ENCODE results near the gene C19orf85. TPM values are rescaled to one million over a fixed set of nuclear protein-coding genes. Genes with fewer than 3 reads are reported as not detected.
"Not testable (repeated sequence)": the region's sequence is repeated elsewhere in the genome, so short reads cannot be mapped to it uniquely, and the experiment has no call there.

The C19orf85 gene
- total and polyA plus RNA-seq, 12 donors, result not detected

GRCh38 chr19:55431183-55431582, 33.4 kb downstream of the C19orf85 start:
- peaks cover 23 to 77% (median 66%) of the 10 kb centered on the region in 7 donors for H3K27me3 ChIP-seq
- WGBS, 2 donors, result 78 to 91% methylated on average over 1 of the region's 1 CpG

GRCh38 chr19:55426042-55426441, 38.5 kb downstream of the C19orf85 start:
- intact Hi-C loops (cut with DNase I), result no loop called here
- H3K36me3 ChIP-seq, result no peaks in the 10 kb centered on the region
- H3K27me3 ChIP-seq, result peaks cover 0 to 71% (median 35%) of the 10 kb centered on the region in 7 donors
- ATAC-seq (no peak), DNase-seq (no peak)
- WGBS, 2 donors, result 66 to 74% methylated on average over 2 of the region's 2 CpGs
- no peak for TF ChIP-seq CTCF (IDR thresholded peaks at IDR 0.05)
- peaks cover 0 to 4% (median 0%) of the 10 kb centered on the region in 9 donors for H3K4me1 ChIP-seq
- H3K27ac ChIP-seq, result no peak overlapping the region
- H3K4me3 ChIP-seq, result no peak overlapping the region
- H3K9me3 ChIP-seq, result no peaks in the 10 kb centered on the region

More at GRCh38 chr19:55431183-55431582, 33.4 kb downstream of the C19orf85 start:
- DNase-seq (no peak), ATAC-seq (no peak)
- H3K4me1 ChIP-seq, result no peaks in the 10 kb centered on the region
- H3K4me3 ChIP-seq, result no peak overlapping the region
- H3K9me3 ChIP-seq, result no peaks in the 10 kb centered on the region
- intact Hi-C loops (cut with DNase I), result no loop called here
- H3K36me3 ChIP-seq, result no peaks in the 10 kb centered on the region
- H3K27ac ChIP-seq, result no peak overlapping the region
- no peak for TF ChIP-seq CTCF (IDR thresholded peaks at IDR 0.05)

GRCh38 chr19:55424518-55424917, 40.0 kb downstream of the C19orf85 start:
- WGBS, 2 donors, result 72 to 74% methylated on average over 3 of the region's 3 CpGs
- no peak overlapping the region for H3K4me3 ChIP-seq
- no peaks in the 10 kb centered on the region for H3K9me3 ChIP-seq
- no peak overlapping the region for H3K27ac ChIP-seq
- H3K27me3 ChIP-seq, result peaks cover 0 to 61% (median 21%) of the 10 kb centered on the region in 7 donors
- H3K36me3 ChIP-seq, result no peaks in the 10 kb centered on the region
- H3K4me1 ChIP-seq, result peaks cover 0 to 4% (median 0%) of the 10 kb centered on the region in 9 donors
- TF ChIP-seq CTCF (IDR thresholded peaks at IDR 0.05), result no peak
- ATAC-seq, result no peak
- DNase-seq, result no peak
- intact Hi-C loops (cut with DNase I), result no loop called here

- TF ChIP-seq CTCF (IDR thresholded peaks at IDR 0.05), result no peak
- Histone ChIP-seq H3K4me1 (peaks cover 0 to 4% (median 0%) of the 10 kb centered on the region in 9 donors), H3K27ac (no peak overlapping the region), H3K36me3 (no peaks in the 10 kb centered on the region), H3K9me3 (no peaks in the 10 kb centered on the region), H3K27me3 (peaks cover 0 to 60% (median 10%) of the 10 kb centered on the region in 7 donors), H3K4me3 (no peak overlapping the region)
- 47 to 58% methylated on average over 13 of the region's 13 CpGs for WGBS, 2 donors
- DNase-seq (no peak), ATAC-seq (peak in 2 of 8 donors; percentile 14 to 31)
- intact Hi-C loops (cut with DNase I), result no loop called here
Observed at GRCh38 chr19:55423225-55424005, 41.1 kb downstream of the C19orf85 start.

GRCh38 chr19:55421281-55421680, 43.3 kb downstream of the C19orf85 start:
- intact Hi-C loops (cut with DNase I), result not testable (repeated sequence)
- peaks cover 0 to 42% (median 8%) of the 10 kb centered on the region in 7 donors for H3K27me3 ChIP-seq
- 58 to 61% methylated on average over 4 of the region's 4 CpGs for WGBS, 2 donors

More at GRCh38 chr19:55421281-55421680, 43.3 kb downstream of the C19orf85 start:
- H3K27ac ChIP-seq, H3K4me1 ChIP-seq, H3K4me3 ChIP-seq, DNase-seq, H3K9me3 ChIP-seq, H3K36me3 ChIP-seq, ATAC-seq: not testable (repeated sequence)

All from heart right ventricle (tissue), 16 donors.